SK-N-SH treated with all-trans-retinoic acid at 6 μM for 48 hours (cell line): Measurements from ENCODE around the gene FANCC.

Experiments
- ATAC-seq: fragments of 200-7000 bp; cut with Tn5 transposase; 3 replicates; pipeline ENCODE4 v1.9.1; 2020; ENCODE audit warnings: mild to moderate bottlenecking, moderate library complexity
- ARNTL ChIP-seq: fragments of 450-650 bp; formaldehyde crosslinking; IDR thresholded peaks from 2 replicates; pipeline ENCODE4 v1.5.0; 2020; ENCODE audit warnings: low read depth, mild to moderate bottlenecking, moderate library complexity, borderline replicate concordance
- BACH2 ChIP-seq: fragments of 250-450 bp; sonication (Bioruptor Pico); IDR thresholded peaks from 2 replicates; pipeline ENCODE4 v1.9.0; 2021; ENCODE audit warnings: mild to moderate bottlenecking, borderline replicate concordance
- CREB5 ChIP-seq: fragments of 250-450 bp; sonication (Bioruptor Pico); IDR thresholded peaks from 2 replicates; pipeline ENCODE4 v1.5.1; 2020; ENCODE audit warnings: low read depth, mild to moderate bottlenecking, moderate library complexity
- CSDC2 ChIP-seq: fragments of 250-450 bp; sonication (Bioruptor Pico); IDR thresholded peaks from 2 replicates; pipeline ENCODE4 v1.5.0; 2020; ENCODE audit warnings: mild to moderate bottlenecking, moderate library complexity
- CSRNP3 ChIP-seq: fragments of 250-450 bp; sonication (Bioruptor Pico); IDR thresholded peaks from 2 replicates; pipeline ENCODE4 v1.5.1; 2021; ENCODE audit warnings: mild to moderate bottlenecking, moderate library complexity
- ESRRG ChIP-seq: fragments of 250-450 bp; sonication (Bioruptor Pico); IDR thresholded peaks from 2 replicates; pipeline ENCODE4 v1.6.1; 2021; ENCODE audit warnings: mild to moderate bottlenecking
- GLIS3 ChIP-seq: fragments of 250-450 bp; sonication (Bioruptor Pico); IDR thresholded peaks from 2 replicates; pipeline ENCODE4 v1.5.0; 2020; ENCODE audit warnings: mild to moderate bottlenecking, moderate library complexity
- ISL1 ChIP-seq: fragments of 250-450 bp; sonication (Bioruptor Pico); IDR thresholded peaks from 2 replicates; pipeline ENCODE4 v2.1.2; 2022; ENCODE audit warnings: mild to moderate bottlenecking, moderate library complexity
- OSR1 ChIP-seq: fragments of 250-450 bp; sonication (Bioruptor Pico); IDR thresholded peaks from 2 replicates; pipeline ENCODE4 v1.8.0; 2022; ENCODE audit warnings: moderate library complexity, mild to moderate bottlenecking, inconsistent platforms
- PATZ1 ChIP-seq: fragments of 250-450 bp; sonication (Bioruptor Pico); IDR thresholded peaks from 2 replicates; pipeline ENCODE4 v1.8.0; 2020; ENCODE audit warnings: mild to moderate bottlenecking, moderate library complexity, borderline replicate concordance
- POU6F1 ChIP-seq: fragments of 250-450 bp; sonication (Bioruptor Pico); IDR thresholded peaks from 2 replicates; pipeline ENCODE4 v1.8.0; 2021; ENCODE audit warnings: low read depth, mild to moderate bottlenecking, moderate library complexity, borderline replicate concordance
- PPARA ChIP-seq: fragments of 250-450 bp; sonication (Bioruptor Pico); IDR thresholded peaks from 2 replicates; pipeline ENCODE4 v1.5.0; 2020; ENCODE audit warnings: mild to moderate bottlenecking, borderline replicate concordance
- RARB ChIP-seq: fragments of 250-450 bp; sonication (Bioruptor Pico); IDR thresholded peaks from 2 replicates; pipeline ENCODE4 v1.8.0; 2021; ENCODE audit warnings: mild to moderate bottlenecking, moderate library complexity
- SNAI2 ChIP-seq: fragments of 250-450 bp; sonication (Bioruptor Pico); IDR thresholded peaks from 2 replicates; pipeline ENCODE4 v1.5.0; 2020; ENCODE audit warnings: mild to moderate bottlenecking, moderate library complexity
- TCF4 ChIP-seq: fragments of 250-450 bp; sonication (Bioruptor Pico); IDR thresholded peaks from 2 replicates; pipeline ENCODE4 v1.8.0; 2021; ENCODE audit warnings: mild to moderate bottlenecking, moderate library complexity, borderline replicate concordance
- TOX ChIP-seq: fragments of 250-450 bp; sonication (Bioruptor Pico); IDR thresholded peaks from 2 replicates; pipeline ENCODE4 v1.8.0; 2021; ENCODE audit warnings: mild to moderate bottlenecking, moderate library complexity, borderline replicate concordance
- TSHZ2 ChIP-seq: fragments of 250-450 bp; sonication (Bioruptor Pico); IDR thresholded peaks from 2 replicates; pipeline ENCODE4 v1.5.0; 2020; ENCODE audit warnings: mild to moderate bottlenecking, moderate library complexity
- ZC3H10 ChIP-seq: fragments of 250-450 bp; sonication (Bioruptor Pico); IDR thresholded peaks from 2 replicates; pipeline ENCODE4 v1.5.1; 2021; ENCODE audit warnings: mild to moderate bottlenecking, moderate library complexity
- ZFP3 ChIP-seq: fragments of 250-450 bp; sonication (Bioruptor Pico); IDR thresholded peaks from 2 replicates; pipeline ENCODE4 v1.5.0; 2020; ENCODE audit warnings: mild to moderate bottlenecking, moderate library complexity
- ZFP30 ChIP-seq: fragments of 450-650 bp; formaldehyde crosslinking; IDR thresholded peaks from 2 replicates; pipeline ENCODE4 v1.5.0; 2022; ENCODE audit warnings: mild to moderate bottlenecking, moderate library complexity
- ZNF565 ChIP-seq: fragments of 450-650 bp; formaldehyde crosslinking; conservative IDR thresholded peaks from 2 replicates; pipeline ENCODE4 v1.5.0; 2020; ENCODE audit warnings: low read depth, mild to moderate bottlenecking, moderate library complexity
- ZNF70 ChIP-seq: fragments of 450-650 bp; formaldehyde crosslinking; IDR thresholded peaks from 2 replicates; pipeline ENCODE4 v1.5.0; 2020; ENCODE audit warnings: mild to moderate bottlenecking, moderate library complexity
- ZNF8 ChIP-seq: fragments of 450-650 bp; formaldehyde crosslinking; IDR thresholded peaks from 2 replicates; pipeline ENCODE4 v1.5.0; 2020; ENCODE audit warnings: mild to moderate bottlenecking, moderate library complexity

The FANCC gene

GRCh38 chr9:95215336-95215898 is 102.1 kb downstream of the FANCC start:
- no peak for ATAC-seq
- TF ChIP-seq BACH2 (CRISPR knock-in tag) (no peak), GLIS3 (CRISPR knock-in tag) (no peak), CREB5 (no peak), RARB (CRISPR knock-in tag) (no peak), TCF4 (CRISPR knock-in tag) (no peak), CSRNP3 (CRISPR knock-in tag) (no peak), TOX (no peak), ISL1 (no peak), CSDC2 (no peak), SNAI2 (CRISPR knock-in tag) (no peak), ESRRG (no peak), ZC3H10 (no peak), ZFP30 (no peak), ZNF70 (CRISPR knock-in tag) (no peak), OSR1 (no peak), PPARA (CRISPR knock-in tag) (no peak), POU6F1 (CRISPR knock-in tag) (no peak), ARNTL (CRISPR knock-in tag) (no peak), TSHZ2 (no peak), ZNF565 (CRISPR knock-in tag) (no peak)

GRCh38 chr9:95213117-95213516 is 104.4 kb downstream of the FANCC start:
- TF ChIP-seq POU6F1 (CRISPR knock-in tag) (no peak), PPARA (CRISPR knock-in tag) (no peak), ISL1 (no peak), OSR1 (no peak), ZNF565 (CRISPR knock-in tag) (no peak), GLIS3 (CRISPR knock-in tag) (no peak), TOX (no peak)
- ATAC-seq, result no peak

- no peak for ATAC-seq
- TF ChIP-seq ZFP30 (no peak), POU6F1 (CRISPR knock-in tag) (no peak), ZFP3 (CRISPR knock-in tag) (no peak), OSR1 (no peak), ZNF565 (CRISPR knock-in tag) (no peak), CSDC2 (no peak), PPARA (CRISPR knock-in tag) (no peak), PATZ1 (CRISPR knock-in tag) (no peak), ZNF8 (no peak), TCF4 (CRISPR knock-in tag) (no peak), CREB5 (no peak), BACH2 (CRISPR knock-in tag) (no peak), ISL1 (no peak)
These were observed 106.5 kb downstream of the FANCC start for GRCh38 chr9:95211028-95211427.
